SU-DHL-6 (cell line): ENCODE measurements around the gene ALDH1A1.

Experiments used
- CTCF ChIP-seq: fragments of 200-600 bp; sonication (generic); IDR thresholded peaks from one replicate; pipeline ENCODE4 v1.5.1; 2017; ENCODE audit warnings: antibody characterized with exemption, mild to moderate bottlenecking, low read length, moderate library complexity; ENCODE audit not compliant: insufficient read depth, poor library complexity, severe bottlenecking
- EZH2phosphoT487 ChIP-seq: fragments of 200-600 bp; sonication (generic), shearing (Covaris generic); conservative IDR thresholded peaks from 2 replicates; pipeline ENCODE4 v1.6.1; 2018; ENCODE audit warnings: mild to moderate bottlenecking, antibody characterized with exemption, low read length, moderate library complexity, mixed read lengths

DNA sequence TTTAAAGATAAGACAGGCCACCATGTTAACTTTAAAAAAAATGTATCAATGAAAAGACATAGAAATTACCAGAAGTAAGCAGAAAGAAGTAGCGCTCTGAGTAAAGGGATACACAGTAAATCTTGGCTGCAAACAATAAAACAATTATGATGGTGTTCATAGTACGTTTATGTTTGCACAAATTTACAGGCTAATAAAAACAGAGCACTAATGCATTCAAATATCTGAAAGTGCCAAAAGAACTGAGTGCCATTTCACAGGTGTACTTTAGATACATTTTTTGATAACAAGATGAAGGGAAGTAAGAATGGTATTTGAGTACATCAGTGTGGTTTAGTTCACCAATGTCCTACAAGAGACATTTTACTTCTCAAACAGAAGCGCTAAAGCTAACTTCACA, 32.9 kb upstream of the ALDH1A1 start:
- TF ChIP-seq CTCF, result no peak
- TF ChIP-seq EZH2phosphoT487, result no peak
